Loucy (cell line): ENCODE results near the gene FLOT2.

Experiments used
- EZH2phosphoT487 ChIP-seq: fragments of 200-600 bp; IDR thresholded peaks from 2 replicates; pipeline ENCODE4 v1.6.1; 2018; ENCODE audit warnings: antibody characterized with exemption, mild to moderate bottlenecking, moderate library complexity, borderline replicate concordance
- TF ChIP-seq, protein P1 (sequence below): fragments of 200-600 bp; sonication (generic); conservative IDR thresholded peaks from 2 replicates; pipeline ENCODE4 v1.5.1; 2014; ENCODE audit warnings: mild to moderate bottlenecking, antibody characterized with exemption, low read length

DNA sequence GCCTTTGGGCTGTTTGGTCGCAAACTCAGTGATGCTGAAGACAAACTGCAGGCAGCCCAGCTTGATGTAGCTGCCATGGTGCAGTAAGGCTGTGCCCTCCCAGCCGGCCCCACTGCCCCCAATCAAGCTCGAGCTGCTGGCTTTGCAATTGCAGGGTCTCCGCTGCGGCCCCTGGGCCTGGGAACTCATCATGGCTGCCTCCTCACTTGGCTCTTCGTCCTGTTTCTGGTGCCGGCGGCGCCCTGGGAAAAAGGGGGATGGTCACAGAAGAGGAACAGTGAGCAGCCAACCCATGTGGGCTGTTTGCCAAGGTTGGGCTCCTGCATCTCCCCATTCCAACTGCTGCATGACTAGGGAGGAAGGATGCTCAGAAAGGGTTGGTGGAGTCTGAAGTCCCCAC, 8.7 kb upstream of the FLOT2 start:
- TF ChIP-seq, protein P1, sequence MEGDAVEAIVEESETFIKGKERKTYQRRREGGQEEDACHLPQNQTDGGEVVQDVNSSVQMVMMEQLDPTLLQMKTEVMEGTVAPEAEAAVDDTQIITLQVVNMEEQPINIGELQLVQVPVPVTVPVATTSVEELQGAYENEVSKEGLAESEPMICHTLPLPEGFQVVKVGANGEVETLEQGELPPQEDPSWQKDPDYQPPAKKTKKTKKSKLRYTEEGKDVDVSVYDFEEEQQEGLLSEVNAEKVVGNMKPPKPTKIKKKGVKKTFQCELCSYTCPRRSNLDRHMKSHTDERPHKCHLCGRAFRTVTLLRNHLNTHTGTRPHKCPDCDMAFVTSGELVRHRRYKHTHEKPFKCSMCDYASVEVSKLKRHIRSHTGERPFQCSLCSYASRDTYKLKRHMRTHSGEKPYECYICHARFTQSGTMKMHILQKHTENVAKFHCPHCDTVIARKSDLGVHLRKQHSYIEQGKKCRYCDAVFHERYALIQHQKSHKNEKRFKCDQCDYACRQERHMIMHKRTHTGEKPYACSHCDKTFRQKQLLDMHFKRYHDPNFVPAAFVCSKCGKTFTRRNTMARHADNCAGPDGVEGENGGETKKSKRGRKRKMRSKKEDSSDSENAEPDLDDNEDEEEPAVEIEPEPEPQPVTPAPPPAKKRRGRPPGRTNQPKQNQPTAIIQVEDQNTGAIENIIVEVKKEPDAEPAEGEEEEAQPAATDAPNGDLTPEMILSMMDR: no peak
- TF ChIP-seq EZH2phosphoT487: no peak
